OCI-LY3 (cell line): ENCODE measurements around the gene WRNIP1.

Experiments used
- H2AFZ ChIP-seq: fragments of 200-600, 300-600 bp; shearing (Covaris generic); 2 replicates; pipeline ENCODE4 v1.6.0; 2014; ENCODE audit warnings: antibody characterized with exemption, low read depth, low read length
- H3K27ac ChIP-seq: fragments of 200-600, 300-600 bp; sonication (generic); 2 replicates; pipeline ENCODE4 v1.5.1; 2014; ENCODE audit warnings: mild to moderate bottlenecking, low read length, moderate library complexity, mixed read lengths
- H3K27me3 ChIP-seq: fragments of 200-600, 300-600 bp; sonication (generic); 2 replicates; pipeline ENCODE4 v1.6.1; 2014; ENCODE audit warnings: low read depth, low read length, mixed read lengths
- H3K36me3 ChIP-seq: fragments of 200-600, 300-600 bp; sonication (generic); replicated peaks from 2 replicates; pipeline ENCODE3; 2014; ENCODE audit warnings: low read depth, low read length, mixed read lengths
- H3K4me1 ChIP-seq: fragments of 300-600, 200-600 bp; sonication (generic); 2 replicates; pipeline ENCODE4 v1.6.1; 2014; ENCODE audit warnings: low read length, mixed read lengths
- H3K4me2 ChIP-seq: fragments of 200-600, 300-600 bp; sonication (generic); 2 replicates; pipeline ENCODE4 v1.6.1; 2014; ENCODE audit warnings: low read length, mixed read lengths
- H3K4me3 ChIP-seq: fragments of 300-600, 200-600 bp; sonication (generic); 2 replicates; pipeline ENCODE4 v1.5.1; 2014; ENCODE audit warnings: antibody characterized with exemption, mild to moderate bottlenecking, low read length, moderate library complexity
- H3K79me2 ChIP-seq: fragments of 300-600, 200-600 bp; shearing (Covaris generic); 2 replicates; pipeline ENCODE4 v1.6.1; 2014; ENCODE audit warnings: mild to moderate bottlenecking, low read length, mixed read lengths
- H3K9ac ChIP-seq: fragments of 300-600, 200-600 bp; shearing (Covaris generic); 2 replicates; pipeline ENCODE4 v1.6.0; 2014; ENCODE audit warnings: mild to moderate bottlenecking, low read length, moderate library complexity
- H3K9me3 ChIP-seq: fragments of 200-600, 300-600 bp; shearing (Covaris generic); 2 replicates; pipeline ENCODE4 v1.6.1; 2014; ENCODE audit warnings: low read length, mixed read lengths; ENCODE audit not compliant: insufficient read depth
- H4K20me1 ChIP-seq: fragments of 200-600, 300-600 bp; sonication (generic); 2 replicates; pipeline ENCODE4 v1.6.1; 2016; ENCODE audit warnings: low read length, mixed read lengths; ENCODE audit not compliant: insufficient read depth
- CTCF ChIP-seq: fragments of 200-600, 300-600 bp; sonication (generic); IDR thresholded peaks from 2 replicates; pipeline ENCODE4 v1.5.1; 2014; ENCODE audit warnings: antibody characterized with exemption, low read length, low read depth
- EZH2phosphoT487 ChIP-seq: fragments of 200-600 bp; shearing (Covaris generic); IDR thresholded peaks from 2 replicates; pipeline ENCODE4 v1.6.1; 2018; ENCODE audit warnings: antibody characterized with exemption, mixed run types, low read depth

WRNIP1 gene

GRCh38 chr6:2806644-2807043, 41.5 kb downstream of the WRNIP1 start:
- H3K9me3 ChIP-seq: no peaks in the 10 kb centered on the region
- no peaks in the 10 kb centered on the region for H3K79me2 ChIP-seq
- no peaks in the 10 kb centered on the region for H3K36me3 ChIP-seq
- H3K27ac ChIP-seq: no peak overlapping the region
- H3K4me3 ChIP-seq: no peak overlapping the region
- H3K9ac ChIP-seq: no peak overlapping the region
- H3K4me1 ChIP-seq: no peaks in the 10 kb centered on the region
- H4K20me1 ChIP-seq: no peaks in the 10 kb centered on the region
- TF ChIP-seq EZH2phosphoT487: no peak
- no peak for TF ChIP-seq CTCF
- no peak overlapping the region for H2AFZ ChIP-seq
- no peaks in the 10 kb centered on the region for H3K27me3 ChIP-seq
- H3K4me2 ChIP-seq: no peak overlapping the region

- Histone ChIP-seq H3K27me3 (no peaks in the 10 kb centered on the region), H3K4me3 (no peak overlapping the region), H3K4me2 (no peak overlapping the region), H3K9me3 (no peaks in the 10 kb centered on the region), H4K20me1 (no peaks in the 10 kb centered on the region), H3K36me3 (no peaks in the 10 kb centered on the region), H2AFZ (no peak overlapping the region), H3K79me2 (no peaks in the 10 kb centered on the region), H3K9ac (no peak overlapping the region), H3K27ac (no peak overlapping the region), H3K4me1 (no peaks in the 10 kb centered on the region)
- TF ChIP-seq EZH2phosphoT487: no peak
- no peak for TF ChIP-seq CTCF
These were observed 42.3 kb downstream of the WRNIP1 start for GRCh38 chr6:2807342-2808090.

- Histone ChIP-seq H3K27me3 (no peaks in the 10 kb centered on the region), H3K27ac (no peak overlapping the region), H3K79me2 (no peaks in the 10 kb centered on the region), H3K9ac (no peak overlapping the region), H3K36me3 (no peaks in the 10 kb centered on the region), H4K20me1 (no peaks in the 10 kb centered on the region), H3K9me3 (no peaks in the 10 kb centered on the region), H3K4me3 (no peak overlapping the region), H2AFZ (no peak overlapping the region), H3K4me2 (no peak overlapping the region), H3K4me1 (no peaks in the 10 kb centered on the region)
- TF ChIP-seq EZH2phosphoT487 (no peak), CTCF (no peak)
These were observed 43.8 kb downstream of the WRNIP1 start for GRCh38 chr6:2809015-2809414.

GRCh38 chr6:2810092-2810671, 45.0 kb downstream of the WRNIP1 start:
- H3K79me2 ChIP-seq: no peaks in the 10 kb centered on the region
- H3K4me3 ChIP-seq: no peak overlapping the region
- H3K9me3 ChIP-seq: no peaks in the 10 kb centered on the region
- no peaks in the 10 kb centered on the region for H3K36me3 ChIP-seq
- H3K27ac ChIP-seq: no peak overlapping the region
- H2AFZ ChIP-seq: no peak overlapping the region
- TF ChIP-seq EZH2phosphoT487 (no peak), CTCF (no peak)
- H3K4me2 ChIP-seq: no peak overlapping the region
- no peaks in the 10 kb centered on the region for H3K27me3 ChIP-seq
- H3K9ac ChIP-seq: no peak overlapping the region
- no peaks in the 10 kb centered on the region for H4K20me1 ChIP-seq
- no peaks in the 10 kb centered on the region for H3K4me1 ChIP-seq
